ENCODE data around the gene CSTF3. TPM values are rescaled to one million over a fixed set of nuclear protein-coding genes. Genes with fewer than 3 reads are reported as not detected.

The CSTF3 gene
- total RNA-seq, 1 experiment from 2014 or later, result 68.3 TPM

DNA sequence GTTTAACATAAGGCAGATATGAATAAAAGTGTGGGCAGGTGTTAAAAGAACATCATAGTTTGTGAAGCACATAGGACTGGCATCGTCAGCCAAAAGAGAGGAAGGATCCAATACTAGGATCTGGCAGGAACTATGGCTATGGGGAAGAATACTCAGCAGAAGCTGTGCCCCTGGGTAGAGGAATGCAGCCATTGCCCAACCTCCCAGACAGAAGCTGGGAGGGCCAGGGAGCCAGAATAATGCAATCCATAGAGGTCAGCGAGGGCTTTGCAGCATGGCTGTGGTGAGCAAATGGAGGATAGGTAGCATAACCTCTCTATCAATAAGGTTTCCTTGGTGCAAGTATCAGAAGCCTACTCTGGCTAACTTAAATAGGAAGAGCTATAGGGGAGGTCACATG, 11.7 kb upstream of the CSTF3 start (continued):
- TF ChIP-seq STAT6 (CRISPR knock-in tag; conservative IDR thresholded peaks at IDR 0.05; ENCODE audit: low read depth) (no peak), ZNF263 (CRISPR knock-in tag; IDR thresholded peaks at IDR 0.05; ENCODE audit: low read depth) (no peak)

DNA sequence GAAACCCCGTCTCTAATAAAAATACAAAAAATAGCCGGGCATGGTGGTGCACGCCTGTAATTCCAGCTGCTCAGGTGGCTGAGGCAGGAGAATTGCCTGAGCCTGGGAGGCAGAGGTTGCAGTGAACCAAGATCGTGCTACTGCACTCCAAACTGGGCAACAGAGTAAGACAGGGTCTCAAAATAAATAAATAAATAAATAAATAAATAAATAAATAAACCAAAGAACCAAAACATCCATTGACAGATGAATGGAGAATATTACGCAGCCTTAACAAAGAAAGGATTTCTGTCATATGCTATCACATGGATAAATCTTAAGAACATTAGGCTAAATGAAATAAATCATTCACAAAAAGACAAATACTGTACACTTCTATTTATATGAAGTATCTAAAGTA, 11.1 kb upstream of the CSTF3 start:
- Mint-ChIP-seq H3K4me1 (peaks cover 7% of the 10 kb centered on the region), H3K9me3 (no peaks in the 10 kb centered on the region), H3K27me3 (ENCODE audit: low read depth) (no peaks in the 10 kb centered on the region; the same call in 1 of the 2 replicates), H3K4me3 (no peak overlapping the region), H3K27ac (no peak overlapping the region), H3K36me3 (no peaks in the 10 kb centered on the region)
- ChIA-PET CTCF (interaction anchor here (0.5 to 0.7 kb wide), 3 partner anchors 13 to 263 kb away, joined by 3 to 5 read pairs (median 3); no protein-coding TSS in a partner anchor), POLR2A (no interaction called here)
- TF ChIP-seq FOXJ3 (CRISPR knock-in tag; IDR thresholded peaks at IDR 0.05; ENCODE audit: borderline replicate concordance) (no peak), CBFB (CRISPR knock-in tag; IDR thresholded peaks at IDR 0.05; ENCODE audit: low read depth) (no peak)
- TF ChIP-seq, protein P1, sequence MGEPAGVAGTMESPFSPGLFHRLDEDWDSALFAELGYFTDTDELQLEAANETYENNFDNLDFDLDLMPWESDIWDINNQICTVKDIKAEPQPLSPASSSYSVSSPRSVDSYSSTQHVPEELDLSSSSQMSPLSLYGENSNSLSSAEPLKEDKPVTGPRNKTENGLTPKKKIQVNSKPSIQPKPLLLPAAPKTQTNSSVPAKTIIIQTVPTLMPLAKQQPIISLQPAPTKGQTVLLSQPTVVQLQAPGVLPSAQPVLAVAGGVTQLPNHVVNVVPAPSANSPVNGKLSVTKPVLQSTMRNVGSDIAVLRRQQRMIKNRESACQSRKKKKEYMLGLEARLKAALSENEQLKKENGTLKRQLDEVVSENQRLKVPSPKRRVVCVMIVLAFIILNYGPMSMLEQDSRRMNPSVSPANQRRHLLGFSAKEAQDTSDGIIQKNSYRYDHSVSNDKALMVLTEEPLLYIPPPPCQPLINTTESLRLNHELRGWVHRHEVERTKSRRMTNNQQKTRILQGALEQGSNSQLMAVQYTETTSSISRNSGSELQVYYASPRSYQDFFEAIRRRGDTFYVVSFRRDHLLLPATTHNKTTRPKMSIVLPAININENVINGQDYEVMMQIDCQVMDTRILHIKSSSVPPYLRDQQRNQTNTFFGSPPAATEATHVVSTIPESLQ (CRISPR knock-in tag; IDR thresholded peaks at IDR 0.05), result no peak
- DNase-seq (ENCODE audit: low spot score) (no peak), ATAC-seq (no peak)

- ChIA-PET POLR2A (no interaction called here), CTCF (no interaction called here)
- no peaks in the 10 kb centered on the region for H3K36me3 Mint-ChIP-seq
- peaks cover 6% of the 10 kb centered on the region for H3K4me1 Mint-ChIP-seq
- DNase-seq (ENCODE audit: low spot score) (no peak), ATAC-seq (no peak)
- H3K27me3 Mint-ChIP-seq (ENCODE audit: low read depth), result no peaks in the 10 kb centered on the region; the same call in 1 of the 2 replicates
- H3K9me3 Mint-ChIP-seq, result no peaks in the 10 kb centered on the region
- no peak overlapping the region for H3K4me3 Mint-ChIP-seq
- H3K27ac Mint-ChIP-seq, result no peak overlapping the region
- TF ChIP-seq ARID4B (CRISPR knock-in tag; IDR thresholded peaks at IDR 0.05; ENCODE audit: borderline replicate concordance), result no peak
- TF ChIP-seq STAT6 (CRISPR knock-in tag; conservative IDR thresholded peaks at IDR 0.05; ENCODE audit: low read depth), result no peak
- TF ChIP-seq ZNF423 (CRISPR knock-in tag; IDR thresholded peaks at IDR 0.05), result no peak
- no peak for TF ChIP-seq SMAD3 (CRISPR knock-in tag; IDR thresholded peaks at IDR 0.05; ENCODE audit: borderline replicate concordance)
- TF ChIP-seq NFATC4 (CRISPR knock-in tag; IDR thresholded peaks at IDR 0.05), result no peak
- TF ChIP-seq ZNF396 (CRISPR knock-in tag; IDR thresholded peaks at IDR 0.05; ENCODE audit: borderline replicate concordance), result no peak
- no peak for TF ChIP-seq TP53 (CRISPR knock-in tag; IDR thresholded peaks at IDR 0.05)
- TF ChIP-seq, protein P2, sequence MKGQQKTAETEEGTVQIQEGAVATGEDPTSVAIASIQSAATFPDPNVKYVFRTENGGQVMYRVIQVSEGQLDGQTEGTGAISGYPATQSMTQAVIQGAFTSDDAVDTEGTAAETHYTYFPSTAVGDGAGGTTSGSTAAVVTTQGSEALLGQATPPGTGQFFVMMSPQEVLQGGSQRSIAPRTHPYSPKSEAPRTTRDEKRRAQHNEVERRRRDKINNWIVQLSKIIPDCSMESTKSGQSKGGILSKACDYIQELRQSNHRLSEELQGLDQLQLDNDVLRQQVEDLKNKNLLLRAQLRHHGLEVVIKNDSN (CRISPR knock-in tag; IDR thresholded peaks at IDR 0.05), result no peak
- TF ChIP-seq, protein P3, sequence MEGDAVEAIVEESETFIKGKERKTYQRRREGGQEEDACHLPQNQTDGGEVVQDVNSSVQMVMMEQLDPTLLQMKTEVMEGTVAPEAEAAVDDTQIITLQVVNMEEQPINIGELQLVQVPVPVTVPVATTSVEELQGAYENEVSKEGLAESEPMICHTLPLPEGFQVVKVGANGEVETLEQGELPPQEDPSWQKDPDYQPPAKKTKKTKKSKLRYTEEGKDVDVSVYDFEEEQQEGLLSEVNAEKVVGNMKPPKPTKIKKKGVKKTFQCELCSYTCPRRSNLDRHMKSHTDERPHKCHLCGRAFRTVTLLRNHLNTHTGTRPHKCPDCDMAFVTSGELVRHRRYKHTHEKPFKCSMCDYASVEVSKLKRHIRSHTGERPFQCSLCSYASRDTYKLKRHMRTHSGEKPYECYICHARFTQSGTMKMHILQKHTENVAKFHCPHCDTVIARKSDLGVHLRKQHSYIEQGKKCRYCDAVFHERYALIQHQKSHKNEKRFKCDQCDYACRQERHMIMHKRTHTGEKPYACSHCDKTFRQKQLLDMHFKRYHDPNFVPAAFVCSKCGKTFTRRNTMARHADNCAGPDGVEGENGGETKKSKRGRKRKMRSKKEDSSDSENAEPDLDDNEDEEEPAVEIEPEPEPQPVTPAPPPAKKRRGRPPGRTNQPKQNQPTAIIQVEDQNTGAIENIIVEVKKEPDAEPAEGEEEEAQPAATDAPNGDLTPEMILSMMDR (IDR thresholded peaks at IDR 0.05), result no peak
- TF ChIP-seq, protein P4, sequence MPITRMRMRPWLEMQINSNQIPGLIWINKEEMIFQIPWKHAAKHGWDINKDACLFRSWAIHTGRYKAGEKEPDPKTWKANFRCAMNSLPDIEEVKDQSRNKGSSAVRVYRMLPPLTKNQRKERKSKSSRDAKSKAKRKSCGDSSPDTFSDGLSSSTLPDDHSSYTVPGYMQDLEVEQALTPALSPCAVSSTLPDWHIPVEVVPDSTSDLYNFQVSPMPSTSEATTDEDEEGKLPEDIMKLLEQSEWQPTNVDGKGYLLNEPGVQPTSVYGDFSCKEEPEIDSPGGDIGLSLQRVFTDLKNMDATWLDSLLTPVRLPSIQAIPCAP (CRISPR knock-in tag; IDR thresholded peaks at IDR 0.05), result no peak
- TF ChIP-seq MXD4 (CRISPR knock-in tag; IDR thresholded peaks at IDR 0.05; ENCODE audit: borderline replicate concordance), result no peak
- TF ChIP-seq JUN (CRISPR knock-in tag; IDR thresholded peaks at IDR 0.05), result no peak
- no peak for TF ChIP-seq NR3C1 (CRISPR knock-in tag; conservative IDR thresholded peaks at IDR 0.05; ENCODE audit: low read depth)
- TF ChIP-seq ZNF317 (CRISPR knock-in tag; IDR thresholded peaks at IDR 0.05; ENCODE audit: borderline replicate concordance, low read depth), result no peak
Observed at GRCh38 chr11:33171251-33171650, 10.0 kb upstream of the CSTF3 start.

Measured in WTC11 (cell line).